ENCODE results near the gene TNS3.
"Not testable (repeated sequence)": the region's sequence is repeated elsewhere in the genome, so short reads cannot be mapped to it uniquely, and the experiment has no call there.

Gene TNS3

DNA sequence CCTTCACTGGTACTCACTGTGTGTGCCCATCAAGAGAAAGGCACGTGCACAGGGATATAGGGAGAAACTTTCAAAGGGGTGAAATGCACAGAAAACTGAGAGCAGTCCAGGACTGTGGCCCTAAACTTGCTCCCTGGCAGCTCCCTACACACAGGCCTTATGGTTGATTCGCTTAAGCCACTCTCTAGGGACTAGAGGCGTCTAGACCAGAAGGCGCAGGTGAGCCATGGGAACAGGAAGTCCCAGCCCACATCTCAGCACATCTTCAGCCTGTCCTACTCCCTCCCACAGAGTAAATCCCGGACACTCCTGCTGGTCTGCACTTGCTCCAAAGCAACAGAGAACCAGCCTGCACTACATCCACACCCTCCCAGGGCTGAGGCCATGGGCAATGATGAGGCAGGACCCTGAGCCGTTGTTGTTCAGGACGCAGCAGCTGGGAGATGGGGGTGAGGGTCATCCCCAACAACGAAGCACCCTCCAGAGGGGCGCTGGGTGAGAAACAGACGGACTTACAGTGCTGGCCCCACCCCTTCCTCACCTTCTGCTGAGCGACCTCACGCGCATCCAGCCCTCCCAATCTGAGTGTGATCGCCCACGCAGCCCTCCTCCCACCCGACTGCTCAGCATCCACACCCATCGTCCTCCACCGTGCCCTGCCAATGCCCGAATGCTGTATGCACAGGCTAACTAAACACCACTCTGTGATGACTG lies 109.3 kb downstream of the TNS3 start:
- no peak for DNase-seq (ENCODE audit: low read depth)

- DNase-seq (ENCODE audit: low read depth) = no peak
Measured at GRCh38 chr7:47471831-47472230, 110.1 kb downstream of the TNS3 start.

- no peak for DNase-seq (ENCODE audit: low read depth)
Measured at GRCh38 chr7:47471358-47471703, 110.6 kb downstream of the TNS3 start.

- DNase-seq (ENCODE audit: low read depth) = no peak
Measured at GRCh38 chr7:47470567-47471357, 111.1 kb downstream of the TNS3 start.

DNA sequence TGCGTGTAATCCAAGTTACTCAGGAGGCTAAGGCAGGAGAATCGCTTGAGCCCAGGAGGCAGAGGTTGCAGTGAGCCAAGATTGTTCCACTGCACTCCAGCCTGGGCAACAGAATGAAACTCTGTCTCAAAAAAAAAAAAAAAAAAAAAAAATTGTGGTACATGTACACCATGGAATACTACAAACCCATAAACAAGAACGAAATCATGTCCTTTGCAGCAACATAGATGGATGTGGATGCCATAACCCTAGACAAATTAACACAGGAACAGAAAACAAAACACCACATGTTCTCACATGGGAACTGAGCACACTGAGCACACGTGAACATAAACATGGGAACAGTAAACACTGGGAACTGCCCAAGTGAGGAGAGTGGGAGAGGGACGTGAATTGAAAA lies 112.1 kb downstream of the TNS3 start:
- DNase-seq (ENCODE audit: low read depth) = not testable (repeated sequence)

DNA sequence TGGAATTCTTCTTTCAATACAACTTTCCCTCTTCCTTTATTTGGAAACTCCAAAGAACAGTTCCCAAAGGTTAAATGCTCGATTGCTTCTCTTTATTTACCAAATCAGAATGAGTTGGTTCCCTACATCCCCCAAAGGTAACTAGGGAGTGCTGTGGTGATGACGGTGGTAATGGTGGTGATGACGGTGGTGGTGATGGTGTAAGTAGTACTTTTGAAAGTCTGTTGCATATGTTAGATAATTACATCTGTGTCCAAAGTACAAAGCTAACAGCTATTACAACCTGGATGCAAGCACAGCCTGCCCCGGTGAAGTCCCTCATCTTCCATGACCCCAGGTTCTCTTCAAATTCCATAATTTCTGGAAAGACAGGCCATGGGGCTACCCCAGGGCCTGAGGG lies 115.1 kb downstream of the TNS3 start:
- DNase-seq (ENCODE audit: low read depth) = no peak

GRCh38 chr7:47465191-47465590 lies 116.7 kb downstream of the TNS3 start:
- DNase-seq (ENCODE audit: low read depth) = no peak

- no peak for DNase-seq (ENCODE audit: low read depth)
Measured at GRCh38 chr7:47464266-47464665, 117.6 kb downstream of the TNS3 start.

DNA sequence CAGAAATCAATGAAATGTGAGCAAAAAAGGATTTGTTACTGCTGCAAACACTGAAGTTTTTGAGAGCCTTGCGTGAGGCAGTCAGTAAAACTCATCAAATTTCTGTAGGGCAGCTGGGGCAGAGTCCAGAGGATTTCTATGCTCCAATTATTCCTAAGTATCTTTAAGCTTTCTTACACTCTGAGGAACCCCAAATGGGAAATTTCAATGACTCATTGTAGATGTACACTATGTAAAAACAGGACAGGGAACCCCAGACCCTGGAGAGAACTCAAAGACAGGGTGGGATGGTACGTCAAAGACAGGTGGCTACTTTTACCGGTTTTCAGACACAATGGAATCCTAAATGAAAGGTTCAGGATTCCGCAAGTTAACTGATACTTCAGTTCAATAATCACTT lies 120.2 kb downstream of the TNS3 start:
- no peak for DNase-seq (ENCODE audit: low read depth)

DNA sequence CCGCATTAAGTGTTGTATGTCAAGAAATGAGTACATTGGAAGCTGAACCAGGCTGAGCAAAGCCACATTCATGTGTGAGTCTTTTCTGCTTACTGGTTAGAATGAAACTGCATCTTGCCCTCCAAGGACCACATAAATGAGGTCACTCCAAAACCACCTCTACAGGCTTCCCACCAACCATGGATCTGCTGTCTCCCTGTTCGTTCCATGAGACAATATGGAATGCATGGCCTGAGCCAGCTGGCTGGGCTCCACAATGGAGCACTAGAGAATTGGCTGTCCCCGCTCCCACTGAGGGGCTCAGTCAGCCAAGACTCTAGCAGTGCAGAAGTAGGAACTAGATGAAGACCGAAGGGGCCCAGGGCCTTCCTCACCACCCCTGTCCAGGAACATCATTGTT lies 120.8 kb downstream of the TNS3 start:
- DNase-seq (ENCODE audit: low read depth) = peak; percentile 76

DNA sequence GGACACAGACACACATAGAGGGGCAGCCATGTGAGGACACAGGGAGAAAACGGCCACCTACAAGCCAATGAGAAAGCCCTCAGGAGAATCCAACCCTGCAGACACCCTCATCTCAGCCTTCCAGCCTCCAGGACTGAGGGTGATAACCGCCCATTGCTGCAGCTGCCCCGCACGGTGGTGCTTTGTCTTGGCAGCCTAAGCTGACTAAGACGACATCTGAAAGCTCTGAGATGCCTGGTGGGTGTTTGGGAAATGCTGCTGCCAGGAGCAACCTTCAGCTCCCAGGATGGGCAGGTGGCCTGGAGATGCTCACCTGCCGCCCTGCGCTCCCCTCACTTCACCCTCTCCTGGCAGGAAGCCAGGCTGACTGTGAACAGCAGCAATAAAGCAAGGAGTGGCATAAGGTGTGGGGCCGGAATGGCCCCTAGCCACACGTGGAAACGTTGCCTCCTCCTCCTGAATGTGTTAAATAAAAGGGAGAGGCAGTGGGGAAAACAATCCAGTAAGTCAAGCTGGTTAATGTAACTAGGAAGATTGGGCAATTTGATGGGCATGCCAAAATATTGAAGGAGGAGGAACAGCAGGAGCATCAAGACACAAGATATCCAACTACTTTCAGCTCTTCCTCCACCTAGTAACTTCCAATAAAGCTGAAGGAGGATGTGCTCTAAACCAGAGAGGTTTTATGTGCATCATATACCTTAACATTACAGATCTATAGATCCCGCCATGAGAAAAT lies 121.5 kb downstream of the TNS3 start:
- no peak for DNase-seq (ENCODE audit: low read depth)

GRCh38 chr7:47458486-47458885 lies 123.4 kb downstream of the TNS3 start:
- no peak for DNase-seq (ENCODE audit: low read depth)

DNA sequence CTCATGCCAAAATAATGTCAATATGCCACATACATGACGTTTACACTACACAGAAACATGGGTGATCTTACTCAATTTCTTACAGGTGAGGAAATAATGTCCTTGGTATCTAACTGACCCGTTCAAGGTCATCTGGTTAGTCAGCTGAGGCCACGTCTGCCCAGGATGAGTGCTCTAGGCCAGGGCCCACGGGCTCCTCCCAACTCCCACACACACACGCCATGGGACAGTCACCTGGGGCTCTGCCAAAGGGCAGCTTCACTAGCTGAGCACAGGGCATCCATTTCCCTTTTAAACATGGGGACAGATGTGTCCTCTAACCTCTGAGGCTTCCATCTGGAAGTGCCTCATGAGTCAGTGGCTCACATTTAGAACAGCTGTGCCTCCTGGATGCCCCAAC lies 123.9 kb downstream of the TNS3 start:
- DNase-seq (ENCODE audit: low read depth) = peak; percentile 82

GRCh38 chr7:47456210-47456955 lies 125.5 kb downstream of the TNS3 start:
- DNase-seq (ENCODE audit: low read depth) = no peak

GRCh38 chr7:47455872-47456185 lies 126.1 kb downstream of the TNS3 start:
- no peak for DNase-seq (ENCODE audit: low read depth)

DNA sequence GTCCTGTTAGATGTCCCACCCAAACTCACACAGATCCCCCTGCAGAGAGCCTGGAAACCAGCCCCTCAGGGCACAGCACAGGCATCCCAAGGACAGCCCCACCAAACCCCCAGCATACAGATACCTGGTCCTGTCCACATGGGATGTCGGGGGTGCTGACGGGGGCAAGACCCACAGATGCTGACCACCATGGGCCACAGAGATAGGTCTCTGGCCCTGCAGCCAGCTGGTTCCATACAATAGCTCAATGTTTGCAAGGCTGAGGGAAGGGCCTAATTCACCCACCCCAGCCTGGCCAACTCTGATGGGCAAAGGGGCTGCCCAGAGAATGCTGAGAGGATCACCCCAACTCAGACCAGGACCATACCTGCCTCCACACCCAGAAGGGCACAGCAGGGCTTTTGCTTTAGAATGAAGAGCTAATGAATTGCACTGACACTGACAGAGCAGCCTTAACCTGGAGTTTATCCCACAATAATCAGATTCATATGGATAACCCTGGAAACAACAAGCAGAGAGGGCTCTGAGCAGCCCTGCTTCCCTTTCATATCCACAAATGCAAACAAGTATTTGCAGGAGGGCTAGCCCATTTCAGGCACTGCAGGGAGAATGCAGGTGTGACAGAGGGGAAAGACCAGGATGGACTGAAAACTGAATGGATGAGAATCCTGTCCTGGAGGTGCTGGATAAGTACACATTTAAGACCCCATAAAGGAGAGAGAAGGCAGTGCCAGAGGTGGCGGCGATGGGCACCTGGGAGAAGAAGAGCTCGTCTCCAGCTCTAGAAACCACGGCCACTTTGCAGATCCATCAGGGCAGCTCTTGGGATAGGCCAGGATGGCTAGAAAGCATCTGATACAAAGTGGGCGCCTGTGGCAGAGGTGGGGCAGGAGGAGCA lies 126.7 kb downstream of the TNS3 start:
- DNase-seq (ENCODE audit: low read depth) = no peak

DNA sequence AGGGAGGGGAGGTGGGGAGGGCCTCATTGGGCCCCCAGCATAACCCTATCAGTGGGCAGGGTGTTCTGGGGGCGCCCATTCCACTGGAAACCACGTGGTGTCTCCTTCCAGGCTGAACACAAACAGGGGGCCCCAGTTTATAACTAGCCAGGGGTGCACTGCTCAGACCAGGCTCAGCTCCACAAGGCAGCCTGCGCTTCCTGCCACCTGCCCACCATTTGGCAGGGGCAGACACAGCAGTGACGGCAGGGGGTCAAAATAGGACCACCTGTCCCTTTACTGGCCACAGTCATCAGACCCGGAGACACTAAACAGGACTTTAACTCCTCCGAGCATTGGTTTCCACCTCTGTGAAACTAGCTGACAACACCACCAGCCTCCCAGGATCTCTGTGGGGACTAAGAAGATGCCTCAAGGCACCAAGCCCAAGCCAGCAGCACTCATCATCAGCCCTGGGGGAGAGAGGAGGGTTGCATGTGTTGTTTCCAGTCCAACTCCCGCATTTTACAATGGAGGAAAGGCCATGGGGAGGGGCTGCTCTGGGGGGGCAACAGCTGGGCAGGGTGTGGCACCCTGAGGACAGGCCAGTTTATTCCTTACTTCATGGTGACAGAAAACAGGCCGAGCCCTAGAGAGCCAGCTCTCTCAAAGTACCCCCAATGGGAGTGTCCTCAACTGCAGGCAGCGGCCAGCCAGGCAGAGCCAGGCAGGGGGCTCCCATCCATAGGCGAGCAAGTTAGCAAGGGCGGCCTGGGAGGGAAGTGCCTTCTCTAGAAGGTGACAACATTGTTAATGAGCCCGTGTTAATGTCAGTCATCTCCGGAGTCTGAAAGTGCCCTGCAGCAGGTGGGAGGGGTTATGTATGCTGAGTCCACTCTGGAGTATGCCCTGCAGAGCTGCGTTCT lies 127.6 kb downstream of the TNS3 start:
- DNase-seq (ENCODE audit: low read depth) = no peak

- peak; percentile 93 for DNase-seq (ENCODE audit: low read depth)
Measured at GRCh38 chr7:47453093-47454061, 128.5 kb downstream of the TNS3 start.

- no peak for DNase-seq (ENCODE audit: low read depth)
Measured at GRCh38 chr7:47452715-47453092, 129.2 kb downstream of the TNS3 start.

Measured in iris pigment epithelial cell (primary cell).